ENCODE data around the gene KRT71. TPM values are rescaled to one million over a fixed set of nuclear protein-coding genes. Genes with fewer than 3 reads are reported as not detected.
A peak's percentile ranks its signal among the peaks of the same experiment; 100 is the strongest.

KRT71 gene
- total RNA-seq, 1 donor from 2014 or later: not detected

DNA sequence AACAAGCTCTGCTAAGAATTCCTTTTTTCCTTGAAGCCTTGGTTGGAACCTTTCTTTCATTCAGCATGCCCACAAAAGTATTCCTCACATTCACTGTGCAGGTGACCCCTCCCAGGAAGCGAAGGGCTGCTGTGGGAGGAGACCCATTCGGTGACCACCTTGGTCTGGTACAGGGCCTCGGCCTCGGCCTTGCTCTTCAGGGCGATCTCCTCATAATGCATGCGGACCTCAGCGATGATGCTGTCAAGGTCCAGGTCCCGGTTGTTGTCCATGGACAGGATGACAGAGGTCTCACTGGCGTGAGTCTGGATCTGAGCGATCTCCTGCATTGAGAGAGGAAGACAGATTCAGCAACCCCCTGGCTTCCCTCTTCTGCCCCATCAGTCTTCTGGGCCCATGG lies 17.6 kb upstream of the KRT71 start:
- Mint-ChIP-seq H3K4me3 (ENCODE audit: unreplicated experiment) (no peak overlapping the region), H3K4me1 (ENCODE audit: unreplicated experiment) (no peaks in the 10 kb centered on the region), H3K27ac (ENCODE audit: unreplicated experiment) (no peak overlapping the region), H3K9me3 (ENCODE audit: unreplicated experiment) (no peaks in the 10 kb centered on the region), H3K27me3 (ENCODE audit: unreplicated experiment) (peaks cover 50% of the 10 kb centered on the region), H3K36me3 (ENCODE audit: unreplicated experiment) (no peaks in the 10 kb centered on the region)
- TF ChIP-seq, protein P1, sequence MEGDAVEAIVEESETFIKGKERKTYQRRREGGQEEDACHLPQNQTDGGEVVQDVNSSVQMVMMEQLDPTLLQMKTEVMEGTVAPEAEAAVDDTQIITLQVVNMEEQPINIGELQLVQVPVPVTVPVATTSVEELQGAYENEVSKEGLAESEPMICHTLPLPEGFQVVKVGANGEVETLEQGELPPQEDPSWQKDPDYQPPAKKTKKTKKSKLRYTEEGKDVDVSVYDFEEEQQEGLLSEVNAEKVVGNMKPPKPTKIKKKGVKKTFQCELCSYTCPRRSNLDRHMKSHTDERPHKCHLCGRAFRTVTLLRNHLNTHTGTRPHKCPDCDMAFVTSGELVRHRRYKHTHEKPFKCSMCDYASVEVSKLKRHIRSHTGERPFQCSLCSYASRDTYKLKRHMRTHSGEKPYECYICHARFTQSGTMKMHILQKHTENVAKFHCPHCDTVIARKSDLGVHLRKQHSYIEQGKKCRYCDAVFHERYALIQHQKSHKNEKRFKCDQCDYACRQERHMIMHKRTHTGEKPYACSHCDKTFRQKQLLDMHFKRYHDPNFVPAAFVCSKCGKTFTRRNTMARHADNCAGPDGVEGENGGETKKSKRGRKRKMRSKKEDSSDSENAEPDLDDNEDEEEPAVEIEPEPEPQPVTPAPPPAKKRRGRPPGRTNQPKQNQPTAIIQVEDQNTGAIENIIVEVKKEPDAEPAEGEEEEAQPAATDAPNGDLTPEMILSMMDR (IDR thresholded peaks at IDR 0.05): no peak
- DNase-seq (ENCODE audit: extremely low spot score, unreplicated experiment): no peak

DNA sequence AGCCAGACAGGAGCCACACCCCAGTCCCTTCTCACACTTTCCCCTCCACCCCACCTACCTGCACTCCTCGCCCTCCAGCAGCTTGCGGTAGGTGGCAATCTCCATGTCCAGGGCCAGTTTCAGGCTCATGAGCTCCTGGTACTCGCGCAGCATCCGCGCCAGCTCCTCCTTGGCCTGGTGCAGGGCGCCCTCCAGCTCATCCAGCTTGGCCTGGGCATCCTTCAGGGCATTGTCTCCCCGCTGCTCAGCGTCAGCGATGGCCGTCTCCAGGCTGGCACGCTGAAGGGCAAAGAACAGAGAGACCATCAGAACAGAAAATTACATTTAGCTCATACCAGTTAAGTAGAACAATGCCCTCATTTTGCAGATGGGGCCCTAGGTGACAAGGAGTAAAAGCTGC lies 15.2 kb upstream of the KRT71 start:
- no peaks in the 10 kb centered on the region for H3K4me1 Mint-ChIP-seq (ENCODE audit: unreplicated experiment)

DNA sequence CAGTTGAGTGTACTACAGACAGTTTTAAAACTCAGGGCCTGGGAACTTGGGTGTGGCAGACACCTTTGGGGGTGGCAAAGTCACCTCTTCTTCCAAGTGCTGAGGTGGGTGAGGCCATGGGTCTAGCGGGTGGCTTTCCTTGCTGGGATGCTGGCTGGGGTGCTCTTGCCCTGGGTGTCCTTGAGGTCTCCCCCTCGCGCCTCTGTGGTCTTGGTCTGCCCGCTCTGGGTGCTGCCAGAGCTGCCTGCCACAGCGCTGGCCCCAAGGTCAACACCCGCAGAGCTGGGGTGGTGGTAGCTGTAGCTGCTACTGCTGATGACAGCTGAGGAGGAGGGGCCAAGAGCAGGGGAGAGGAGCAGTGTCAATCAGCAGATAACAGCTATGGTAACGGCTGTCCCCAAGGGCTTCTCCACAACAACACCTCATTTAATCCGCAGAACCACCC lies 13.9 kb upstream of the KRT71 start:
- Mint-ChIP-seq H3K9me3 (ENCODE audit: unreplicated experiment) (no peaks in the 10 kb centered on the region), H3K27ac (ENCODE audit: unreplicated experiment) (no peak overlapping the region), H3K4me1 (ENCODE audit: unreplicated experiment) (no peaks in the 10 kb centered on the region), H3K4me3 (ENCODE audit: unreplicated experiment) (no peak overlapping the region), H3K27me3 (ENCODE audit: unreplicated experiment) (peaks cover 70% of the 10 kb centered on the region), H3K36me3 (ENCODE audit: unreplicated experiment) (no peaks in the 10 kb centered on the region)
- TF ChIP-seq, protein P1 (IDR thresholded peaks at IDR 0.05): no peak
- no peak for DNase-seq (ENCODE audit: extremely low spot score, unreplicated experiment)

More for the DNA sequence above, 15.2 kb upstream of the KRT71 start:
- H3K27me3 Mint-ChIP-seq (ENCODE audit: unreplicated experiment): peaks cover 71% of the 10 kb centered on the region
- no peak for DNase-seq (ENCODE audit: extremely low spot score, unreplicated experiment)
- H3K9me3 Mint-ChIP-seq (ENCODE audit: unreplicated experiment): no peaks in the 10 kb centered on the region
- TF ChIP-seq, protein P1 (IDR thresholded peaks at IDR 0.05): no peak
- H3K27ac Mint-ChIP-seq (ENCODE audit: unreplicated experiment): no peak overlapping the region
- H3K4me3 Mint-ChIP-seq (ENCODE audit: unreplicated experiment): no peak overlapping the region
- no peaks in the 10 kb centered on the region for H3K36me3 Mint-ChIP-seq (ENCODE audit: unreplicated experiment)

DNA sequence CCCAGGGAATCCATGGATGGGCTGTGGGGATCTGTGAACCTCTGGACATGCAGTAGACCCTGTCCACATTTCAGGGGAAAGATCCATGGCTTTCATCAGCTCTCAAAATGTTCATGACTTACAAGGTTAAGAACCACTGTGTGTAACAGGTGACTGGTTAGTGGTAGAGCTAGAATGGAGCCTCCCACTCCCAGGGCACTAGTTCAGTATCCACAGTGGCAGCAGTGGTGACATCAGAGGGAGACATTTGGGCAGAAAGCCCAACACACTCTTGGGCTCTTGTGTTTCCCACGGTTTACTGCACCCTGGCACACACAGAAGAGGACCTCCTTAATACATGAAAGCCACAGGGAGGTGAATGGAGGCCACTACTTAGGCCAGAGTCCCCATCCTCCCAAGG lies 11.6 kb upstream of the KRT71 start:
- no peak overlapping the region for H3K4me3 Mint-ChIP-seq (ENCODE audit: unreplicated experiment)
- TF ChIP-seq, protein P1 (IDR thresholded peaks at IDR 0.05): no peak

DNA sequence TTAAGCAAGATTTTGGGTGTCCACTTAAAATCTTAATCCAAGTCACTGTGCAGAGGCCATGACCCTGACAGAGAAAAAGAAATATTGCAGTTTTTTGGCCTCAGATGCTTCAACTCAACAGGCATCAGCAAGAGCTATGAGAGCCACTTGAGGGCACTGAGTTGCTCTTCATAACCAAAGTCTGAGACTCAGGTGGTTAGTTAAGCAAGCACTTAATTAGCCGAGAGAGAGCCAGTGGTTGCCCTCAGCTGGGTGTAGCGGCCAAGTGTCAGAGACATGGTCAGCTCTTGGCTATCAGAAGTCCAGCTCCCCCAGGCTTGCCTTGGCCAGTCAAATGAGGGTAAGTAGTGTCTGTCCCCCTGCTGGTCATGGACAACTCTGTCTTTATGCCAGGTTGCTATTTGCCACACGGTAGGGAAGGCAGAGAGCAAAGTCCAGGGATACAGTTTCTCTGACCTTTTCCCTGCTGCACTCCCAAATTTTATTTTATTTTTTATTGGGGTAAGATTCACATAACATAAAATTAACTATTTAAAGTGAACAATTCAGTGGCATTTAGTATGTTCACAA lies 9.0 kb upstream of the KRT71 start:
- TF ChIP-seq, protein P1 (IDR thresholded peaks at IDR 0.05): peak; percentile 31
- Mint-ChIP-seq H3K27me3 (ENCODE audit: unreplicated experiment) (peaks cover 67% of the 10 kb centered on the region), H3K9me3 (ENCODE audit: unreplicated experiment) (no peaks in the 10 kb centered on the region), H3K36me3 (ENCODE audit: unreplicated experiment) (no peaks in the 10 kb centered on the region), H3K4me3 (ENCODE audit: unreplicated experiment) (no peak overlapping the region), H3K4me1 (ENCODE audit: unreplicated experiment) (no peaks in the 10 kb centered on the region), H3K27ac (ENCODE audit: unreplicated experiment) (no peak overlapping the region)
- no peak for DNase-seq (ENCODE audit: extremely low spot score, unreplicated experiment)

More for the DNA sequence above, 11.6 kb upstream of the KRT71 start:
- Mint-ChIP-seq H3K36me3 (ENCODE audit: unreplicated experiment) (no peaks in the 10 kb centered on the region), H3K9me3 (ENCODE audit: unreplicated experiment) (no peaks in the 10 kb centered on the region), H3K4me1 (ENCODE audit: unreplicated experiment) (no peaks in the 10 kb centered on the region), H3K27ac (ENCODE audit: unreplicated experiment) (no peak overlapping the region), H3K27me3 (ENCODE audit: unreplicated experiment) (peaks cover 67% of the 10 kb centered on the region)
- no peak for DNase-seq (ENCODE audit: extremely low spot score, unreplicated experiment)
